ENCODE data around the gene DRC3.
A peak's percentile ranks its signal among the peaks of the same experiment; 100 is the strongest.

Gene DRC3

DNA sequence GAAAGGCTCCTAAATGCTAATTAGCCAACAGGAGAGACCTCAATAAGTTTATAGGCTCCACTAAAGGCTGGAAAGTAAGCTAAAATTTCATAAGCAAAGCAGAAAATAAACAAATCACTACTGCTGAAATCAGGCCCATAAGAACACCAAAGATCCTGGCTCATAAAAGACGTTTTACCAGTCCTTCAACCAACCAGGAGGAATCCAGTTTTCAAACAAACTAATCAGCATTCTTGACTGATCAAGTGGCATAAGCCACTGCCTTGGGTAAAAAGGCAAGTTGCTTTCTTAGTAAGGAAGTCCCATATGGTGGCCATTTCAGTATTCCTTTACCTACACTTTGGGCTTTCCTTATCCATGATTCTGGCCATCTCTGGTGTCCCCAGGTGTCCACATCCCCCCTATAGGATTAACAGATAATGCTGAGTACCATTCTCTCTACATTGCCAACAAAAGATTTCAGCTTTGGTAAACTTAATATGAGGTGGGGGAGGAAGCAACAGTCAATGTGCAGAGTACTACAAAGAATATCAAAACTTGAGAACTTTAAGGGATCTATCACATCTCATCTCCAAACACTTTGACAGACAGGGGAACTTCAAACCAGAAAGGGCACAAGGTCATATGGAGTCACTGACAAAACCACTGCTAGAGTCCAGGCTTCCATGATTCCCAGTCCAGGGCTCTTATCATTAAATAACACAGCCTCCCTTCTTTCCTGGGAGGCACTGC is 1.8 kb upstream of the DRC3 start:
- no peak for DNase-seq

DNA sequence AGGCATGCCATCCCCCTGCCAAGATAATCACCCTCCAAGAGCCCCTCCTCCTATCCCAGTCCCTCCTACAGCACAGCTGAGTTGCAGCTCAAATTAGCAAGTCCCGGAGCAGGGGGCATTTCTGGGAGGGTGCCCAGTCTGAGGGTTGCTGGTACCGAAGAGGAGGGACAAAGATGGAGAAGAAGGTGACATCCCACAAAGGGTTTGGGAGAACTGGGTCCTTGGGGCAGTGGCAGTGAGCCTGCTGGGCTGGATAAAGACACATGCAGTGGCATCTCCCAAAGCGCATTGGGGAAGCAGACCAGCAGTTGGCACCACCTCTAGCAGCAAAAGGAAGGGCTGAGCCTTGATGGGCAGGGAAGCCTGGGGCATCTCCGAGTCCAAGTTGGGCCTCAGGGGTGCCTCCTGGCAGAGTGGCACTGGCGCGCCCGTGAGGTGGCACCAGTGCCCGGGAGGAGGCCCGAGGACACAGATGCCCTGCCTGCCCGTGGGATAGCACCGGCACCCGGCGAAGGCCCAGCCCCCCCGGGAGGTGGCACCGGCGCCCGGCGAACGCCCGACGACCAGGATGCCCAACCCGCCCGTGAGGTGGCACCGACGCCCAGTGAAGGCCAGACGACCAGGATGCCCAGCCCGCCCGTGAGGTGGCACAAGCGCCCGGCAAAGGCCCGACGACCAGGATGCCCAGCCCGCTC is 1.1 kb upstream of the DRC3 start:
- peak in 1 of 2 donors; percentile 9 for DNase-seq

DNA sequence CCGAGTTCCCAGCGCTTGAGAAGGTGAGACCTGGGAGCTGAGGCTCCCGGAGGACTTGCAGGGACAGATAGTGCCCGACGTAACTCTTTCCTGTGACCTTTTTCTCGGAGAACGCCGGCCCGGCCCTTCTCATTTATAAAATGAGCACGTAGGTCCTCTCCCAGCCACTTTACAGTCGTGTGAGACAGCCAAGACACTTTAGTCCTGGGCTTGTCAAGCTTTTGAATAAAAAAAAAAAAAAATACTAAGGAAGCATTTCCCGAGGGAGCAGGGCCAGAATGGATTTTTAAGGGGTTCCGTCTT is 241 bp downstream of the DRC3 start:
- DNase-seq = no peak

DNA sequence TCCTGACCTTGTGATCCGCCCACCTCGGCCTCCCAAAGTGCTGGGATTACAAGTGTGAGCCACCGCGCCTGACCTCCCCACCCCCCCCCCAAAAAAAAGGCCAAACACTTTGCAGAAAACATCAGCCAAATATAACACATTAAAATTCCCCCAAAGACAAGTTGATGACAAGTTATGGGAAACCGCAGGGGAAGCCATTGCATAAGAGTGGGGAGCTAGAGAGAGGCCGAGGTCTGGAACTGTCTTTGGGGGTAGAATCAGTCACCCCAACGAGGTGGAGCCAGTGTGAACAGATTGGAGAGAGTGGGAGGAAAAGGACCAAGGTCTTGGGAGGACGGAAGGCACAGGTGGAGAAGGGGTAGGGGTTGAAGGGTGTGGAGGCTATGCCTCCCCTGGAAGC is 2.8 kb downstream of the DRC3 start:
- DNase-seq = peak in 1 of 2 donors; percentile 15

DNA sequence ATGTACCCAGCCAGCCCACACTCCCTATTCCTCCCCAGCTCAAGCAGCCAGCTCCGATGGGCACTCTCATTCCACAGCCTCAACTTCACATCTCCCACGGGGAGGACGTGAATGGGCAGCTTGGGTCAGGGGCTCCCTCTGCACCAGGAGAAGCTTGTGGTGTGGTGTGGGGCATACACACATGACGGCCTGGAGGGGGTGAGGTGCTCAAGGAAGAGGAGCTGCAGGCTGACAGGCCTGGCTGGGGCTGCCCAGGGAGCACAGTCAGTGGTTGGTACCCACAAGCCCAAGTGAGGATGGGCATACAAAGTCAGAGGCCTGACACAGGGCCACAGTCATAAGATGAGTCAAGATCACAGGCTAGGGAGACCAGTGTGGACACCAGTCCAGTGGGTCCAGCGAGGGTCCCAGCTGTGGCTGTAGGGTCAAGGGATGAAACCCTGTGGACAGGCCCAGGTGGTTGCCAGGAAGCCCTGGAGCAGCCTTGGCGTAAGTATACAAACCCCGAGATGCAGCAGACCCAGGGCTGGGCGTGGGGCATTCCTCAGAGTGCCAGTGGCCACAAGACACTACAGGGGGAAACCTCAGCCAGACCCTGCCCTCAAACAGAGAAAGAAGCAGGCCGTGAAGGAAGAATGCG is 4.4 kb downstream of the DRC3 start:
- DNase-seq = no peak

DNA sequence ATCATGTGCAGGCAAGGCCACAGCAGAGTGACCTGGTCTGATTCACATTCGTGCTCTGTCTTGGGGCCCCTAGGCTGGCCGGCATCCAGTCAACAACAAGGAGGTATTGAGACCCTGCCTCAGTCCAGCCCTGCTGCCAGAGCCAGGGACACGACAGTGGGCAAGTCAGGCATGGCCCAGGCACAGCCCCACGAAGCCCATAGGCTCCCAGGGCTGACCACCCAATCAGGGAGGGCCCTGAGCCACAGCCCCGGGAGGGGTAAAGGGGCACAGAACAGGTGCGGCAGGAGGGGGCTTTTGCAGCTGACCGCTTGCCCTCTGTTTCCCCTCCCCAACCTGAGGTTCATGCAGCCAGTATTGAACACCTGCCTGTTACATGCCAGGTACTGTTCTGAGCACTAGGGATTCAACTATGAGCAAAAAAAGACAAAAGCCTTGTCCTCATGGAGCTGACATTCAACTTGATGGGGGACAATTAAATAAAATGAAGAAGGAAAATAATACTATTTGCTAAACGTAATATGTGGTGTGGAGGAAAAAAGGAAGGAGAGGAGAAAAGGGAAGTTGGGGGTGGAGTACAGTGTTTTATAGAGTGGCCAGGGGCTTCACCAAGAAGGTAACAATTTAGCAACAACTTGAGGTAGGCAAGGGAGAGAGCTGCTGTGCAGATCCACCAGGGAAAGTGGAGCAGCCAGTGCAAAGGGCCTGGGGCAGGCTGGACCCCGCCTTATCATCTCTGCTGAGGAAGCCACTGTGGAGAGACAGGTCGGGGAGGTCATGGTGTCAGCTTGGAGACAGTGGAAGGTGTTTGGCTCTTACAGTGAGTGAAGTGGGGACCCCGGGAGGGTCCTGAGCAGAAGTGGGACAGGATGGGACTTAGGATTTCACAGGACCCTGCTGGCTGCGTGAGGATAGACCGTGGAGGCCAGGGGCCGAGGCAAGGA is 6.1 kb downstream of the DRC3 start:
- no peak for DNase-seq

DNA sequence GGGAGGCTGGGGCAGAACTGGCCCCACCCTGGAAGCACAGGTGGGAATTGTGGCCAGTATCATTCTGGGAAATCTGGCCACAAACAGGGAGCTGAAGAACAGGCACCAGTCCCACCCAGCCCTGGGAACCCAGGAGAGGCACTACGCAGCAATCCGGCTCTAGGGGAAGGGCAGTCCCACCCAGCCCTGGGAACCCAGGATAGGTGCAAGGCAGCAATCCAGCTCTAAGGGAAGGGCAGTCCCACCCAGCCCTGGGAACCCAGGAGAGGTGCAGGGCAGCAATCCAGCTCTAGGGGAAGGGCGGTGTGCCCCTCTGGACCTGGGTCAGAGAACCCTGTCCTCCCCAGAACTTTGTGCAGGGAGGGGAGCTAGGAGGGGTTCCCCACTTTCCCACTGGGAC is 7.1 kb downstream of the DRC3 start:
- DNase-seq = no peak

DNA sequence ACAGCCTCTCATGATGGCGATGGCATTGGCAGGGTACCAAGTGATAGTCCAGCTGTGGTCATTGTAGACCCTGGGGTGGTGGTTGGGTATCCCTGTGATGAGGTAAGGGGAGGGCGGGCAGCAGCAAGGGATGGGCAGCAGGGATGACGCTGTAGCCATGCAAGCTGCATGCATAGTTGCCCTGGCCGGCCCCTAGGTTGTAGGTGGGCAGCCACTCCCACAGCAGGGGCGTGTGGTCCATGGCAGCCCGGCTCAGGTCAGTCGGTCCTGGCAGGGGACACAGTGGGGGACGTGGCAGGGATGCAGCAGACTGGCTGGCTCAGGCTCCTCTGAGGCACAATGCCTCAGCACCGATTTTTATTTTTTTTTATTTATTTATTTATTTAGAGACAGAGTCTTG is 8.7 kb downstream of the DRC3 start:
- no peak for DNase-seq

DNA sequence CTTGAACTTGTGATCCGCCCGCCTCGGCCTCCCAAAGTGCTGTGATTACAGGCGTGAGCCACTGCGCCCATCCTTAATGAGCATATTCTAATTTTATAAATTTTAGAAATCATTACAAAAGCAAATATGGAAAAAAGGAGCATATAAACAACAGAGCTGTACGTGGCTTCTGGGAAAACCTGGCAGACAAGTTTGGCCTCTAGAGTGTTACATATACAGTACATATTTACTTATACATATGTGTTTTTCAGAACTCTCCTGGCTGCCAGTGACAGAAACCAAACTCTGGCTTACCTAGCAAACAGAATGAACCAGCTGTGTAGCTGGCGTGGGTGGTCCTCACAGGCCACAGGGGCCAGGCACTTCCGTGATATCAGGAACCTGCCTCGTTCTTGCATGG is 10.1 kb downstream of the DRC3 start:
- no peak for DNase-seq

DNA sequence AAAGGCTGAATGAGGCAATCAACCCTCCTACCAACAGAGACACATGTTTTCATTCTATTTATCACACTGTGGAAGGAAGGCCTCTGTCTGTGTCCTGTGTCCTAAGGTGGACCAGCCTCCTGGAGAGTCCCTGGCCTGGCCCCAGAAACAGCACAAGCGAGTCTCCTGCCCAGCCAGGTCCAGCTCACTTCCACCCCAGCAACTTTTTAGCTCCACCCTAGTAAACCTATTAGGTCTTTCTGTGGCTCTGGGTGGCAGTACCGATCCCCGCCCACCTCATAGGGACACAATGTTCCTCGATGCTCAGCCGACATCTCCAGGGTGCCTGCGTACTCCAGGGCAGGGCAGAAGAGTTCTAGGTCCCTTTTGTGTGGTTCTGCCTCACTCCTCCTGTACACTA is 10.7 kb downstream of the DRC3 start:
- no peak for DNase-seq

DNA sequence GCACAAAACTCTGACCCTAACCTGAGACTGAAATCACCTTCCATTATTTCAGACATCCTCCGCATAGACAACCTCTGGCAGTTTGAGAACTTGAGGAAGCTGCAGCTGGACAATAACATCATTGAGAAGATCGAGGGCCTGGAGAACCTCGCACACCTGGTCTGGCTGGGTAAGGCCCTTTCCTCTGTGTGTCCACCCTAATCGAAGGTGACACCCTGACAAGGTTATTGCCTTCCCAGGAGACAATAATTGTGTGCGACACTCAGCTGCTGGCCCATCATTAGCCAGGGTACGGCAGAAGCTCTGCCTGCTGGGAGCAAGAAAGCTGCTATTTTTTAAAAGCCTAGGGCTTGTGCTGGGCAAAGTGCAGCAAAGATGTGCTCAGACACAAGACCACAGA is 11.1 kb downstream of the DRC3 start:
- no peak for DNase-seq

DNA sequence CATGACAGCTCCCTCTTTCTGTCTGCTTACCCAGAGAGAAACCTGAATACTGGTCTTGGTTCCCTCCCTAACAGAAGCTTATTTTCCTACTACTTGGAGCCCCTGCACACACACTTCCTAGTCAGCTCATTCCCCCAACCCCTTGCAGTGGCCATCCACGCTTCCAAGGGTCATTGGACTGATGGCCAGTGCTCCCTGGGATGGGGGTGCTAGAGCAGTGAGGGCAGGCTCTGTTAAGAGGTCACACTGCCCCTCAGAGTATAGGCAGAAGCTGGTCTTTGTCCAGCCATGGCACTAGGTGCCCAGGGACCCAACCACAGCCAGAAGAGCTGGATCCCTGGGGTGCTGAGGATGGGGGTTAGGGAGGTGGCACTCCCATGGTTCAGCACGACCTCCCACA is 12.5 kb downstream of the DRC3 start:
- DNase-seq = no peak

DNA sequence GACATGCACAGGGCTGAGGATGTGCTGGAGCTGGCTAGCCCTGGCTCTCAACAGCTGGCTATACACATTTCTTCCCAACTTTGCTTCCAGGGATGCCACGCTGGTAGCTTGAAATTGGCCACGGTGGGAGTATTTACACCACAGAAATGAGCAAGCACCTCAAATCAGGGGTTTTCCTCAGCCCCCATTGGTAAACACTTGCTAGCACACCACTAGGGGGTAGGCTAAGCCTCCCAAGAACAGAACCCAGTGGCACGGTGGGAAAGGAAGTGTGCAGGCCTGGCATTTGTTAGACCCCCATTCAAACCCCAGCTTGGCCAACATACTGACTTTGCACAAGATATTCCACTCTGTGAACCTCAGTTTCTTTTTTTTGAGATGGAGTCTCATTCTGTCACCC is 12.9 kb downstream of the DRC3 start:
- no peak for DNase-seq

DNA sequence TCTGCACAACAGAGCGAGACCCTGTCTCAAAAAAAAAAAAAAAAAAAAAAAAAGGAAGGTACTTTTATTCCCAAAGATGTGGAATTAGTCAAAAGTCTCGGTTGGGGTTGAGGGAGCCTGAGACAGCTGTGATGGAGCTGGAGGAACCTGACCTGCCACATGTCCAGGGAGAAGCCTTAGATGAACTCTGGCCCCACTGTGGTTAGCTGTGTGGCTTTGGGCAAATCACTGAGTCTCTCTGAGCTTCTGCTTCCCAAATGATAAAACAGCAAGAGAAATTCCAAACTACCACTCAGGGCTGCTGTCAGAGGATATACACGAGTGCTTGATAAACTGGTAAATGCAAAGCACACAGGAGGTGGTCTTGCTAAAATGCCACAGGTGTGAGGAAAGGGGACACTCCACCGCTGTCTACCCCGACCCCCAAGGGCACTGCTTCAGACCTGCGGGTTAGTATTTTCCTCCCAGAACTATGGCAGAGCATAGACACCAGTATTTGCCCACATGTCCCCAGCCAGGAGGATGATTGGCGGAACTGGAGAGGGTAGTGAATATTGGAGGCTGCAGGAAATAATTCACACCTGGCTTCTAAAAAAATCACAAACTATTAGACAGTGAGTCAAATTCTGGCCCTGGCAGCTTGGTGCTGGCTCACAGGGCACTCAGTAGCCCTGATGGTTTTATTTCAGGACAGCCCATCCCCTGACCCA is 14.7 kb downstream of the DRC3 start:
- DNase-seq = no peak

DNA sequence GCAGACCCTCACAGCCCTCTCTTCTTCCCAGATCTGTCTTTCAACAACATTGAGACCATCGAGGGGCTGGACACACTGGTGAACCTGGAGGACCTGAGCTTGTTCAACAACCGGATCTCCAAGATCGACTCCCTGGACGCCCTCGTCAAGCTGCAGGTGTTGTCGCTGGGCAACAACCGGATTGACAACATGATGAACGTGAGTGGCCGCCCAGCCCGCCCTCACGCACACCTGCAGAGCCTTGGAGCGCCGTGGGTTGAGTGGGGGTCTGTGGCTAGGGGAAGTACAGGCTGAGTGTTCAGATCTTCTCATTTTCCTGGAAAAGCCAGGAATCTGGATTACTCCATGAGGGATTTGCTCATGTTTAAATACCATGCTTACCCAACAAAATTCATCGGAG is 15.2 kb downstream of the DRC3 start:
- no peak for DNase-seq

DNA sequence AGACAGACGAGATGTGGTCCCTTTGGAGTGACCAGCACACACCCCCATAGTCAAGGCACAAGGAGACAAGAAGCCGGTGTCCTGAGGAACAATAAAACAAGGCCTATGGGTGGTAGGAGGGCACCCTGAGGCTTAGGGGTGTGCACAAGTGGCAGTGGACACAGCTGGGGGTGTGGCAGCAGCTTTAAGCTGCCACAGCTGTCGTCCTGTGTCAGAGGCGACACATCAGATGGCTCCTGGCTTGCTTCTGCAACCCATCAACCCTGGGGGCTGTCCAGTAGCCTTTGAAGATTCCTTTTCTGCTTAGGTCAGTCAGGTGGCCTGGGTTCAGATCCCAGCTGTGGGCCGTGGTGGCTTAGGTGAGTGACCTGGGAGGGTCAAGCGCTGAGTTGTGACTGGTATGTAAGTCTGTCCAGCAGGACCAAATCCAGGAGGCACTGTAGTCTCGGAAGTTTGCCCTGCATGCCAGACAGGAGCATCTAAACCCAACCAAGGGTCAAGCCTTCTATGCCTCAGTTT is 15.8 kb downstream of the DRC3 start:
- DNase-seq = no peak

DNA sequence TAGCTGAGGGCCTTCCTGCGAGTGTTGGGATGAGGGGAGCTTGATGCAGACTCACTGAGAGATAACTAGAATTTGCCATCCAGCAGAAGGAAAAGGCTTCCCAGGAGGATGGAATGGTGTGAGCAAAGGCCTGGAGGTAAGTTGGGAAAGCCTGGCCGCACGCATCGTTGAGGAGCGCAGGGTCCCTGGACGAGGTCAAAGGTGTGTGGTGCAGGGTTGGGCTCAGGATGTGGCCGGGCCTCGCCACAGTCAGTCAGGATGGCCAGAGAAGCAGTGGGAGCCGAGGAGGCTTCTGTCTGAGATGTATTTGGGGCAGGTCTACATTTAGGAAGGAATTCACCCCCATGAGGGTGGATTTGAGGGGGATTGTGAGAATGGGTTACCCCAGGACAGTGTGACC is 16.4 kb downstream of the DRC3 start:
- no peak for DNase-seq

DNA sequence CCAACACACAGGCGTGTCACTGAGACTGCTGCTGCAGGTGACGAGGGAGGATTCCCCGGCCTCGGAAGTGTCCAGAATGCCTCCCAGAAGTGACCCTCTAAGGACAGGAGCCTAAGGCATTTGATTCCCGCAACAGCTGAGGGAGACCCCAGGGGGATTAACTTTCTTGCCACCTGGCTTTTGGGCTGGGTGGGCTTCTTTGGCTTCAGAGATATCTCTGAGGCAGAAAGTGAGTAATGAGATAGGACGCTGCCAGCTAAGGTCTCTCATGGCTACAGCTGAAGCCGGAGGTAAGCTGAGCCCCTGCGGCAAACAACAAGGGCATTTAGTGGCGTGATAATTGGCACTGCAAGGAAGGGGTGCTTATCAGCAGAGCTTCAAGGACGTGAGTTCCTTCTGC is 17.0 kb downstream of the DRC3 start:
- no peak for DNase-seq

DNA sequence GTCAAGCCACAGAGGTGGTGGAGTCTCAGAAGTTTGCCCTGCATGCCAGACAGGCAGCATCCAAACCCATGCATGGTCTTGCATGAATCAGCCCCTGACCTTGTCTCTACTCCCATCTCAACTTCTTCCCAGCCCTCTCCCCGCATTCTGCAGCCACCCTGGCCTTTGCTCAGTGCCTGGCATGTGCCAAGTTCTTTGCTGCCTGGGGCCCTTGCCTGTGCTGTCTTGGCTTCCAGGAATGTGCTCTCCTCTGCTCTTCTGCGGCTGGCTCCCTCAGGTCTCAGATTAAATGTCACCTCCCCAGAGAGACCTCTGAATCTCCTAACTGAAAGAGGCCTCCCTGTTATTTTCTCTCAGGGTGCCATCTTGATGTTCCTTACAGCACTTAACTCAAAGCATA is 17.6 kb downstream of the DRC3 start:
- no peak for DNase-seq

DNA sequence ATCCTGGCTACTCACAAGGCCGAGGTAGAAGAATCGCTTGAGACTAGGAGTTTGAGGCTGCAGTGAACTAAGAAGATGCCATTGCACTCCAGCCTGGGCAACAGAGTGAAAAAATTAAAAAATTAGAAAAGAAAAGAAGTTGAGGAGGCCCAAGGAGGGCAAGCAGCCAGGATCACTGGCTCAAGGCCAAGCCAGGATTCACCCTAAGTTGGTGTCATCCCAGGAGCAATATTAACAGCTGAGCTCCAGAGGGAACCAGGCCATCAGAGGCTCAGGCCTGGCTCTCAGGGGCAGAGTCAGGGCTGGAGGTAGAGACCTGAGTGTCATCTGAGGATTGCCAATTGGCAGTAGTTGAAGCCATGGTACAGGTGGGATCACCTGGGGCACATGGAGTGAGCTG is 20.7 kb downstream of the DRC3 start:
- DNase-seq = no peak

DNA sequence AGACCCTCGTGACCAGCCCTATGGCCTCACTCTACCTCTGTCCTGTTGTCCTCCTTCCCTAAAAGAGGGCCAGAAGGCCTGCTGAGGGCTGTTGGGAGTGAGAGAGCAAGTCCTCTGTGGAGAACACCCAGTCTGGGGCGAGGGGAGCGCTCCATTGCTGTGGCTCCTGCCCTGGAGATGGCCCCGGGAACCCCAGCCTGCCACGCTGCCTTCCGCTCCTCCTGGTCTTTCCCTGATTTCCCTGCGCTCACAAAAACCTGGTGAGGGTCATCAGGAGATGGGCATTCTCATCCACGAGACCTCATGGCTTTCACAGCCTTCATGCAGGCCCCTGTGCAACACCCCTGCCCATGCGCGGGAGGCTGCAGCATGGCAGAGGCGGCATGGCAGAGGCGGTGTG is 21.2 kb downstream of the DRC3 start:
- DNase-seq = no peak

DNA sequence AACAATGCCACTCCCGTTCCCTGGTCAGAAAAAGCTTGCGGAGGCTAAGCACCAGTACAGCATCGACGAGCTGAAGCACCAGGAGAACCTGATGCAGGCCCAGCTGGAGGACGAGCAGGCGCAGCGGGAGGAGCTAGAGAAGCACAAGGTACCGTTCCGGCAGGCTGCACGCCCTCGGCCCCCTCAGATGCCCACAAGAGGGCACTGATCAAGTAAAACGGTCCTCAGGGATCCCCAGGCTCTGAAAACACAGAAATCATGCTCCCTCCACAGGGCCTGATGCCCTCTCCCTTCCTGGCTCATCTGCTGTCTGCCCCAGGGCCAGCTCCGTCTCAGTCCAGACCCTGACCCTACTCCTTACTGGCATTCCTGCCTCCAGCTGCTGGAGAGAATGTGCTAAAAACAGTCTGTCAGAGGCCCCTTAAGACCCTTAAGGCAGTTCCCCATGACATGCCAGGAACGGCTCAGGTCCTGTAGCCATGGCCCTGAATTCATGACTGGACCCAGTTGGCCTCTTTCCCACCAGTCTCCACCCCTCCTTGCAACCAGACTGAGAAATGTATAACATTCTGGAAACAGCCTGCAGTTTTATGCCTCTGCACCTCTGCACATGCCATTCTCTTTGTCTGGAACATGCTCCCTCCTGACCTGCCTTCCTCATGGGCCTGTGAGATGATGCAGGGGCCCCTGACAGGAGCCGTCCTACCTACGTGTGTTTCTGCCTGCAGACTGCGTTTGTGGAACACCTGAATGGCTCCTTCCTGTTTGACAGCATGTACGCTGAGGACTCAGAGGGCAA is 21.8 kb downstream of the DRC3 start:
- DNase-seq = peak in 1 of 2 donors; percentile 10
